C4-2B (cell line): ENCODE data around the gene PLCG2.

Experiments
- H3K27ac ChIP-seq: fragments of 450-650 bp; 2 replicates; pipeline ENCODE4 v1.5.1; 2017
- CTCF ChIP-seq: fragments of 450-650 bp; conservative IDR thresholded peaks from 2 replicates; pipeline ENCODE4 v1.5.1; 2017; ENCODE audit warnings: mild to moderate bottlenecking
- ZFX ChIP-seq: fragments of 450-650 bp; IDR thresholded peaks from 2 replicates; pipeline ENCODE4 v1.6.1; 2017

PLCG2 gene

GRCh38 chr16:81778861-81779535, at the start of gene PLCG2:
TSS of gene PLCG2 (plus strand) at chr16:81779291. CDS start at chr16:81785990, 6,699 bp downstream.
- H3K27ac ChIP-seq: 0 out of 2 replicates have a peak within 1 kb of the TSS, but pooled peaks have one; percentile 7
- TF ChIP-seq CTCF (no peak), ZFX (no peak)

DNA sequence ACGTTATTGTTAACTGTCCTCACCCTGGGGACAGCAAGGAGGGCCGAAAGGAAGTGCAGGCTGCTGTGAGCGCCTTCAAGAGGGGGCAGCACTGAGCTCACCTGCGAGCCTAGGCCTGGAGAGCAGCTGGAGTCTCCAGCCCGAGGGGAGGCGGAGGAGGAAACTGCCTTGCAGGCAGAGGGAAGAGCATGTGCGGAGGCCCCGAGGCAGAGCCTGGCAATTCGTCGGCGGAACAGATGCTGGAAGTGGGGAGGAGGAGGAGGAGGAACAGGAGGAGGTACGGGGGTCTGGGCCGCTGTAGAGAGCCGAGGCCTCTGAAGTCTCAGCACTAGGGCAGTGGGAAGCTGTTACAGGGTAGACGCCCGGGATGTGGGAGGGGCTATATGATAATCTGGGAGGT, 49.6 kb upstream of the PLCG2 start:
- TF ChIP-seq CTCF (no peak), ZFX (no peak)
- H3K27ac ChIP-seq: no peak overlapping the region

- H3K27ac ChIP-seq: peak overlapping the region; percentile 38
- TF ChIP-seq ZFX (no peak), CTCF (peak; percentile 81)
Observed at GRCh38 chr16:81730090-81731051, 48.7 kb upstream of the PLCG2 start.

- TF ChIP-seq ZFX (no peak), CTCF (no peak)
- H3K27ac ChIP-seq: no peak overlapping the region
Observed at GRCh38 chr16:81731649-81732048, 47.4 kb upstream of the PLCG2 start.

- TF ChIP-seq CTCF (no peak), ZFX (no peak)
- no peak overlapping the region for H3K27ac ChIP-seq
Observed at GRCh38 chr16:81732699-81733098, 46.4 kb upstream of the PLCG2 start.

GRCh38 chr16:81733295-81733694, 45.8 kb upstream of the PLCG2 start:
- no peak overlapping the region for H3K27ac ChIP-seq
- TF ChIP-seq ZFX: no peak
- no peak for TF ChIP-seq CTCF
